ENCODE data around the gene FABP3. TPM values are rescaled to one million over a fixed set of nuclear protein-coding genes. Genes with fewer than 3 reads are reported as not detected.

The FABP3 gene
- total RNA-seq, 1 donor: 60.6 TPM

DNA sequence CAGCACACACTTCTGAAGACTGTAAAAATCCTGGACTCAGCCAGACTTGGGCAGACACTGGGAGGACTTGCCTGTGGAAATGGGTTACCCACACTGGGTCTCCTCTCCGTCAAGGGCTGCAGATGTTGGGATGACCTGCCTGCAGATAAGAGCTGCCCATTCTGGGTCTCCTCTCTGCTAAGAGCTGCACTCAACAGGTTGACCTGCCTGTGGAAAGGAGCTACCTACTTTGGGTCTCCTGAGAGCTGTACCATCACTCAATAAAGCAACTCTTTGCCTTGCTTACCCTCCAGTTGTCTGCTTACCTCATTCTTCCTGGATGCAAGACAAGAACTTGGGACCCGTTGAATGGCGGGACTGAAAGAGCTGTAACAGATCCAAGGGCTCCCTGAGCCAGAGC lies 47.9 kb downstream of the FABP3 start:
- no peak for DNase-seq (ENCODE audit: low read depth)
- H3K4me3 ChIP-seq (ENCODE audit: low read depth, low read length): no peak overlapping the region
- TF ChIP-seq, protein P1, sequence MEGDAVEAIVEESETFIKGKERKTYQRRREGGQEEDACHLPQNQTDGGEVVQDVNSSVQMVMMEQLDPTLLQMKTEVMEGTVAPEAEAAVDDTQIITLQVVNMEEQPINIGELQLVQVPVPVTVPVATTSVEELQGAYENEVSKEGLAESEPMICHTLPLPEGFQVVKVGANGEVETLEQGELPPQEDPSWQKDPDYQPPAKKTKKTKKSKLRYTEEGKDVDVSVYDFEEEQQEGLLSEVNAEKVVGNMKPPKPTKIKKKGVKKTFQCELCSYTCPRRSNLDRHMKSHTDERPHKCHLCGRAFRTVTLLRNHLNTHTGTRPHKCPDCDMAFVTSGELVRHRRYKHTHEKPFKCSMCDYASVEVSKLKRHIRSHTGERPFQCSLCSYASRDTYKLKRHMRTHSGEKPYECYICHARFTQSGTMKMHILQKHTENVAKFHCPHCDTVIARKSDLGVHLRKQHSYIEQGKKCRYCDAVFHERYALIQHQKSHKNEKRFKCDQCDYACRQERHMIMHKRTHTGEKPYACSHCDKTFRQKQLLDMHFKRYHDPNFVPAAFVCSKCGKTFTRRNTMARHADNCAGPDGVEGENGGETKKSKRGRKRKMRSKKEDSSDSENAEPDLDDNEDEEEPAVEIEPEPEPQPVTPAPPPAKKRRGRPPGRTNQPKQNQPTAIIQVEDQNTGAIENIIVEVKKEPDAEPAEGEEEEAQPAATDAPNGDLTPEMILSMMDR (IDR thresholded peaks at IDR 0.05; ENCODE audit: insufficient read depth, low read length): no peak

DNA sequence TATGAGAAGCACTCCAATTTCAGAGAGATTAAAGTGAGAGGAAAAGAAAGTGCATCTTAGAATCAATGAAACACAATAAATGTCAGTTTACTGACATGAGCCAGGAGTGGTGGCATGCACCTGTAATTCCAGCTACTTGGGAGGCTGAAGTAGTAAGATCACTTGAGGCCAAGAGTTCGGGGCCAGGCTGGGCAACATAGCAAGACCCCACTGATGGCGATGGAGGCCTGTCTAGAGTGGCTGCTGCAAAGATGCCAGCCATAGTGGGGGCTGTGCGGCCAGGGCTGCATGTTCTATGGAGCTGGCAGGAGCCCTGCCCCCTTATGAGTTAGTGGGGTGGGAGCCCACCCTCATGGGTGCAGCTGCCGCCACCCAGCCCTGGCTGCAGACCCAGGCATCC lies 48.8 kb downstream of the FABP3 start:
- TF ChIP-seq, protein P1 (IDR thresholded peaks at IDR 0.05; ENCODE audit: insufficient read depth, low read length): no peak
- H3K4me3 ChIP-seq (ENCODE audit: low read depth, low read length): no peak overlapping the region
- no peak for DNase-seq (ENCODE audit: low read depth)

DNA sequence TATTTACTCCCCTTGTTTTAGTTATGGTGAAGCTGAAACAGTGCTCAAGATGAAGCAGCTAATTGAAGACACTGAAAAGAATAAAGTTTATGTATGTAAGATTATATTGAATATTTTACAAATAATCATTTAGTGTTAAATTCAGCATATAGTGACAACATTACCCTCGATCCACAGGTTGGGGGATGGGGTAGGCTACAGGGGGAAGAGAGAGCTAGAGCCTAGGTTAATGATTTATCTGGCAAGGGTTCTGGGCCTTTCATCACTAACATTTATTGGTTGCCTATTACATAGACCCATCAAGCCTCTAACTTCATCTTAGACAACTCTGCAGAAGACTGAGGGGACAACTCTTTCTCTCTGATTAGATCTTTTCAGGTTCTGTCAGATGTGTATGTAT lies 54.7 kb downstream of the FABP3 start:
- no peak overlapping the region for H3K4me3 ChIP-seq (ENCODE audit: low read depth, low read length)
- TF ChIP-seq, protein P1 (IDR thresholded peaks at IDR 0.05; ENCODE audit: insufficient read depth, low read length): no peak
- DNase-seq (ENCODE audit: low read depth): no peak

DNA sequence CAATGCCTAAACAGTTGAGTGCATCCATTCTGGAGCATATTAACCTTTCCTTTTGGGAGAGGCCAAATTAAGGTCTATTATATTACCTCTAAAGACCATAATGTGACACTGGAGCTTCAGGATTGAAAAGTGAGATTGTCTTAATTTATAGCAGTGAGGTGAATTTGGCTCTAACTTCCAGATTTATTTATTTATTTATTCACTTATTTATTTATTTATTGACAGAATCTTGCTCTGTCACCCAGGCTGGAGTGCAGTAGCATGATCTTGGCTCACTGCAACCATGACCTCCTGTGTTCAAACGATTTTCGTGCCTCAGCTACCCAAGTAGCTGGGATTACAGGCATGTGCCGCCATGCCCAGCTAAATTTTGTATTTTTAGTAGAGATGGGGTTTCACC lies 57.0 kb downstream of the FABP3 start:
- TF ChIP-seq, protein P1 (IDR thresholded peaks at IDR 0.05; ENCODE audit: insufficient read depth, low read length): no peak

More for the DNA sequence above, 57.0 kb downstream of the FABP3 start:
- no peak for DNase-seq (ENCODE audit: low read depth)
- H3K4me3 ChIP-seq (ENCODE audit: low read depth, low read length): no peak overlapping the region

Other genes starting within 250 kb of the FABP3 start
- 0.36 TPM in 1 of 2 replicates, not detected in the other for gene NKAIN1, start 133.2 kb downstream of the FABP3 start, total RNA-seq (ENCODE audit: low replicate concordance)
- gene SNRNP40, start 76.3 kb downstream of the FABP3 start, total RNA-seq (ENCODE audit: low replicate concordance): 50.3 and 112 TPM in 2 replicates
- 11.4 and 39.9 TPM in 2 replicates for gene ZCCHC17, start 76.0 kb downstream of the FABP3 start, total RNA-seq (ENCODE audit: low replicate concordance)
- gene SERINC2, start 40.1 kb upstream of the FABP3 start, total RNA-seq (ENCODE audit: low replicate concordance): 5.4 TPM in 1 of 2 replicates, not detected in the other
- 1.2 and 99.8 TPM in 2 replicates for gene TINAGL1, start 203.4 kb upstream of the FABP3 start, total RNA-seq (ENCODE audit: low replicate concordance)
- 0.18 TPM in 1 of 2 replicates, not detected in the other for gene HCRTR1, start 244.6 kb upstream of the FABP3 start, total RNA-seq (ENCODE audit: low replicate concordance)

All from fibroblast of the aortic adventitia (primary cell).